GM19099 (cell line): Measurements from ENCODE around the gene FAM114A1.

ENCODE experiments used
- POLR2A ChIP-seq: IDR thresholded peaks from 3 replicates; pipeline ENCODE4 v1.6.1; 2011; ENCODE audit warnings: low read depth; ENCODE audit not compliant: insufficient read length; ENCODE audit errors: extremely low read depth

Gene FAM114A1

DNA sequence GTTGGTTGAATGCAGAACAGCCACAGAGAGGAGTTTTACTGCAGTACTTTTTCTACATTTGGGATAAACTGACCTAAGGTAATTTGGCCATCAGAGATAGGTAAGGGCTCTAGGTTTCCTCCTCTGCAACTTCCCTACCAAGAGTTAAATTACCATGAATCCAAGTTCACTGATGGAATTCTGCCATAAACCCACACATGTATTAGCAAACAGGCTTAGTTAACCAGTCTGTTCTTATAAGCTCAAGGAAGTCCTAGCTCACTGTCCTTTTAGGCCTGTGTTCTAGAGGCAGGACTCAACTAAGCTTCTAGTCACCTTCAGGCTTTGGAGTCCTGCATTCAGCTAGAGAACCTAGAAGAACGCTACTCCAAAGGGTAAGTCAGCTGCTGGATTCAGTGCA lies 4.0 kb downstream of the FAM114A1 start:
- TF ChIP-seq POLR2A, result no peak

DNA sequence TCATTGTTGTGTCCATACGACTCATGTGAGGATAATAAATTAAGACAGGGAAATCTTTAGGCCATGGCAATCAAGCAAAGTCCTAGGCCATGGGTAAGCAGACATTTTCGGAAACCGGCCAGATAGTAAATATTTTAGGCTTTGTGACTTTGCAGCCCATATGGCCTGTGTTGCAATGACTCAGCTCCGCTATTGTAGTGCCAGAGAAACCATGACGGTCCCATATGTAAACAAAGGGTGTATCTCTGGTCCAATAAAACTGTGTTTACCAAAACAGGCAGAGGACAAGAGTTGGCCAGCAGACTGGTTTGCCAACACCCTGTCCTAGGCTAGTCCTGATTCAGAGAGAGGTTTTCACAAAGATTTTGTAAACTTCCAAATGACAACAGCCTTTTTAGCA lies 5.0 kb downstream of the FAM114A1 start:
- no peak for TF ChIP-seq POLR2A

DNA sequence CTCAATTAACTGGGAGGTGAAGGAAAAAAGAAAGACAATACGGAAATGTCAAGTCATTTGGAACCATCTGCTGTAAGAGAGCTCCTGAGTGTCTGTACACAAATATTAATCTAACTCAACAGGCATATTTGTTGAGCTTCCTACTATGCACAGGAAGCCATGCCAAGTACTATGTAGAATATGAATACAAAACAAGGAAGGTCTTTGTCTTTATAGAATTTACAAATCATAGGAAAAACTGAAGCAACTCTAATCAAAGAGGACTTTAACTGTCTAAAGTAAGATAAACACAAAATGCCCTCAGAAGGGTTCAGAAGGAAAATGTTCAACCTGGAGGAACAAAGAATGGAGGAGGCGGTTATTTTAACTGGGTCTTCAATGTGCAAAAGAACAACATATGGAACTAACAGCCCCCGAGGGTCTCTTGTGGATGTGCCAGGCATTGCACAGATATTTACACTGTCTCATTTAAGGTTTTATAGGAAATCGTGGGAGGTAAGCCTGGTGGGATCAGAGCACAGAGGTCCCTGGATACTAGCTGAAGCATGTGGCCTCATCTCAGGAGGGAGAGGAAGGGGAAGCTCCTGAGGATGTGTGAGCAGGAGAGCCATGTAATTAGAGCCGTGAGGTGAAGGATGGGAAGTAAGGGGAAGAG lies 5.8 kb downstream of the FAM114A1 start:
- no peak for TF ChIP-seq POLR2A

DNA sequence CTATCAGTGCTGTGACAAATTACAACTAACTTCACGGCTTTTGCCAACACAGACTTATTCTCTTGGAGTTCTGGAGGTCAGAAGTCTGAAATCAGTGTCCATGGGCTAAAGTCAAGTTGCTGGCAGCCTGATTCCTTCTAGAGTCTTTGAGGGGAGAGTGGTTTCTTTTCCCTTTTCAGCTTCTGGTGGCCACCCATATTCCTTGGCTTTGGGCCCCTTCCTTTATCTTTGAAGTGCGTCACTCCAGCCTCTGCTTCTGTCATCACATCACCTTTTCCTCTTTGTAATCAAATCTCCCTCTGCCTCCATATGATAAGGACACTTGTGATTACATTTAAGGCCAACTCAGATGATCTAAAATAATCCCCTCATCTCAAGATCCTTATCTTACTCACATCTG lies 9.0 kb downstream of the FAM114A1 start:
- no peak for TF ChIP-seq POLR2A

DNA sequence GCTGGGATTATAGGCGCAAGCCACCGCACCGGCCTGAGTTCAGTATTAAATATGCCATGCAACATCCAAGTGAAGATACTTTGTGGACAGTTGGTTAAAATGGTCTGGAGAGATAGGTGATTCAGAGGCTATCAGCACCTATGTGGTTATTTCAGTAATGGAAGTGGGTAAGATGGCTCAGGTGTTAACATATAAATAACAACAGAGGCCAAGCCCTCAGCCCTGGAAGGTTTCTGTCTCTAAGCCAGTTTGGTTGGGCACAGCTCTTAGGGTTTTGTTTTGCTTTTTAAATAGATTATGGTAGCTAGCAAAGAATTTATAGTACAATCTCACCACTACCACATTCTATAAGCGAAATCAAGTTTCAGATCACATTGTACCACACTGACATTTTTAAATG lies 16.6 kb downstream of the FAM114A1 start:
- no peak for TF ChIP-seq POLR2A

DNA sequence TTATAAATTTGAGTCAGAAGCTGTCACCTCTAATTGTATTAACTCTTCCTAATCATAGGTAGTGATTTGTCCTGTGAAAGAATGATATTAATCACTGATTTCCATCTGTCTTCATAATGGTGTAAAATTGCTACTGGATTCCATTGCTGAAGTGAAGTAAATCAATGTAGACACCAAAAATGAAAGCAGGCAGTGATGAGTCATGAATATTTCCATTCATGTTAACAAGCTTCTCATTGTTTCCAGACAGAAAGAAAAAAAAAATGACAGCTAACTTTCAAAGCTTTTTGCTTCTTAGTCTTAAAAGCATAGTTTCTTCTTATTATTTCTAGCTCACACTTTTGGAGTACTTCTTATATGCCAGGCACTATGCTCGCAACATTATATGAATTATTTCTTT lies 21.5 kb downstream of the FAM114A1 start:
- TF ChIP-seq POLR2A, result no peak

DNA sequence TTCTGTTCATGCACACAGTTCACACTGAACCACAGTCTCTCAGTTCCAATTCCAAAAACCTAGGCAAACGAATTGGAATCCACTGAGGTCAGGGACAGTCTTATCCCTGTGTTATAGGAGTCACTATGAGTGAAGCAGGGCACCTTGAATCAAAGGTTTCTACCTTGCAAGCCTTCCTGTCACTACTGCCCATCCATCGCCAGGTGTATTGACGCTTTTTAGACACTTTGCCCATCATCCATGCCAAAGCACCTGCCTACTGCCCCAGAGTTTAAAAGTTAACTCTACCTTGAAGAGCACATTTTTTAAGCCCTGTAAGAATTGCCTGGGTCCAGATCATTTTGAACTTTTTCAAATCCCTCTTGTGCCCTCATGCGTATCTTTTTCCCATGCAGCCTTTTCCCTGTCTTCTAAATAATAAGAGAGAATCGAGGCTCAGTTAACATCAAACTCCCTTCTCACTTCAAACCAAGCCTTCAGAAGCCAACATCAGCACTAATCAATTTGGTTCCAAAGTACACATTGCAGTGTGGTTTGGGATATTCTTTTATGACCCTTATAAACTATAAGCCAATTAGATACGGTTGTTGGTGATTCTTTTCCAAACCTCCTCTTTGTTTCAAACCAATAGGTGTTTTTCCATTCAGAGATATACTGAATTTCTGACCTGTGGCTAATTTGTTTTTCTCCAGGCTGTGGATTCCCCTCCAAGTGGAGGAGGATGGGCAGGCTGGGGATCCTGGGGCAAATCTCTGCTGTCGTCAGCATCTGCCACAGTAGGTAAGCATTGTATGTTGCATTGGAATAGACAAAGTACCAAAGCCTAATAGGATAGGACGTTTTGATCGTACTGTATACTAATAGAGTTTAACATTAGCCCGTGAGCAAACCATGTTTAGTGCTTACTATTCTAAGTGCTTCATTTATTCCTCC lies 23.7 kb downstream of the FAM114A1 start:
- no peak for TF ChIP-seq POLR2A

DNA sequence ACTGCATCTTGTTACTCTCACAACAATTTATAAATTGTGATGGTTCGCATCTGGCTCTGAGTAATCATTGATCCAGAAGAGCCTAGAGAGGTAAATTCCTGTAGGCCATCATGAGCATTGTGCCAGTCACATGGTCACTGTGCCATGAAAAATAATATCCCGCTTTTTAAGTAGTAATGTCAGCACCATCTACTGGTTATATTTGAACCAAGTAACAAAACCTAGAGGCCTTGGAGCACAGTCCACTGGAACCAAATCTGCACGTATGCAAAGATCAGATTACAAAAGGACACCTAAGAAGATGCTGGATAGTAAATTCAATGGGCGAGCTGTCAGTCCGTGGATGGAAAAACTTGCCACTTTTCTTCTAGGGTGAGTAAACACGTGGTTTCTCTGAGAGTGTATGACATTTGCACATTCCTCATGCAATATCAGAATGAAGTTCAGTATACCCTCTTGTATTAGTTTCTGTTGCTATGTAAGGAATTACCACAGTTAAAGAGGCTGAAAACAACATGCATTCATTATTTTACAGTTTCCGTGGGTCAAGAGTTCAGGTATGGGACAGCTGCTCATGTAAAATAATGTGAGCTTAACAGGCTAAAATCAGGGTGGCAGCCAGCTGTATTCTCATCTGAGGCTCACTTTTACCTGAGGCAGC lies 26.8 kb downstream of the FAM114A1 start:
- TF ChIP-seq POLR2A, result no peak

DNA sequence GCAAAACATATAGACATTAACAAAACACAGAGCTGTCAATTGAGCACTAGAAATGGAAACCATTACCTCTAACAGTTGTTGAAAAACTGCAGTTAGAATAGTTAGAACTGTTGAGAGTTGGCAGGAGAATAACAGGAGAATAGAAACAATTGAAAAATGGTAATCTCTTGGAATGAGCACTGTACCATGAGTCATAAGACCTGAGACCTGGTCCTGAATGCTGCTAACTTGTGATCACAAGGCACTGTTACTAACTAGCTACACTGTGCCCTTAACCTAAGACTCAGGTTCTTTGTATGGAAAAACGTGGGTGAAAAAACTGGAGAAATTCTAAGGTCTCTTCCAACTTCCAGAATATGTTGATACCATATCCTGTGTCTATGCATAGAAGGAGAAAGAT lies 29.3 kb downstream of the FAM114A1 start:
- TF ChIP-seq POLR2A, result no peak

DNA sequence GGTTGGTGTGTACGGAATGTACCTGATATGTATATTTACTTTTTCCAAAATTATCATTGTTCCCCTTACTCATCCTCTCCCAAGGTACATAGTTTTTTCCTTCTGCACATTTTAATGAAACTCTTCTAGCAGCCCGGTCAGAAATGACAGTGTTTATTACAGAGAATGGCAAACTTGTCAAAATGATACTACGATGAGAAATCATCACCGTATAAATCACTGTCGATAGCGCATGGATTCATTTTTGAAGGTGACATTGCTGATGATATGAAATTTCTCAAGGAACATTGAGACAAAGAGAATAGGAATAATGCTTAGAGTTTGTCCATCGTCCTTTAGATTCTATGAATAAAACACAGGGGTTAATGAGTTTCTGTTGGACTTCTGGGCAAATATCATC lies 30.6 kb downstream of the FAM114A1 start:
- TF ChIP-seq POLR2A, result no peak

DNA sequence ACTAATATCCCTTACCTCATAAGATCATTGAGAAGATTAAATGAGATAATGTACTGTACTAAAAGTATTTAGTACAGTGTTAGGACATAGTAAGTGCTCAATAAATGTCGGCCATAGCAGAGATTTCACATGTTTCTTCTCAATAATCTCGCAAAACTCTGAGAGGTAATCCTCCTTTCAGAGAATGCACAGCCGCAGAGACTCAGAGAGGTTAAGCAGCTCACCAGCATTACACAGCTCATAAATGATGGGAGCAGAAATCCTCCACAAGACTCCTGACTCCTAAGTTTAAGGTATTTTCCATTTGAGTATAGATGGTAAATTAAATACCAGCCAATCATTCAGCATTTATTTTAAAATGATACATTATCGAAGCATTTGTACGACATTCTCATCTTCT lies 34.6 kb downstream of the FAM114A1 start:
- no peak for TF ChIP-seq POLR2A

DNA sequence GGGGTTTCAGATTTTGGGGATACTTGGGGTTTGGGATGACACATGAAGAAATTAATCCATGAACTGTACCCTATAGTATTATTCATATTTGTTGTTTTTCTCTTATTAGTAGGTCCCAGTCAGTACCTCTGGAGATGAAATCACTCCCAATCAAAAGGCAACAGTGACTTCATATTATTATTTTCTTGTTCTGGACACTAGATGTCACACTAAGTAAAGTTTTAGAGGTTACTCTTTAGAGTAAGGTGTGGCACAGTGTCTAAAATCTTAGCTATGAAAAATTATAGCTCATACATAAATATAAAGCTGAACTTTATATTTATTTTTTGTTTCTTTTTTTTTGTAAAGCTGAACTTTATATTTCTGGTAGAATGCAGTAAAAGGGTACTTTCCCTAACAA lies 35.1 kb downstream of the FAM114A1 start:
- no peak for TF ChIP-seq POLR2A

DNA sequence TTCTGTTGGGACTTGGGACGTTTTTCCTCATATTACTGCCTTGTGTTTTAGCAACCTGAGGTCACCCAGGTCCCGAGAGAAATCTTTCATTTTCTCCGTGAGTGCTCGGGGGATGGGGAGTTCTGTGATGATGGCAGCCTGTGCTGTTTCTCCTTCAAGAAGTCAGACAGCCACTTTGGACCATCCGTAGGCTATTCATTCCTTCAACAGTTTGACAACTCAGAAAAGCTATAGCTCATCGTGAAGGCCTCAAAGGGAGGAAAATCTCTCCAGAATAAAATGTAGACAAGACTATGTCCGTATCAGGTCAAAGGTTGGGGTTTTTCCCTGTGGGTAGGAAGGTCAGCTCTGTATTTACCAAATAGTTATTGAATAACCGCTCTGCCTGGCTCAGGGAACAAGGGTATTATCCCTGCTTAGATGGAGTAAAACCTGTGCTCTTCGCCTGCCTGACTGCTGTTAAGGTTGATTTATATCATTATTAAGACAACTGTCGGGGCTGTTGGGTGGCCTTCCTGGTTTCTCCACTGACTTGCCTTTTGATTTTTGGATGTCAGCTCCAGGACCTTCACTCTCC lies 36.6 kb downstream of the FAM114A1 start:
- no peak for TF ChIP-seq POLR2A

DNA sequence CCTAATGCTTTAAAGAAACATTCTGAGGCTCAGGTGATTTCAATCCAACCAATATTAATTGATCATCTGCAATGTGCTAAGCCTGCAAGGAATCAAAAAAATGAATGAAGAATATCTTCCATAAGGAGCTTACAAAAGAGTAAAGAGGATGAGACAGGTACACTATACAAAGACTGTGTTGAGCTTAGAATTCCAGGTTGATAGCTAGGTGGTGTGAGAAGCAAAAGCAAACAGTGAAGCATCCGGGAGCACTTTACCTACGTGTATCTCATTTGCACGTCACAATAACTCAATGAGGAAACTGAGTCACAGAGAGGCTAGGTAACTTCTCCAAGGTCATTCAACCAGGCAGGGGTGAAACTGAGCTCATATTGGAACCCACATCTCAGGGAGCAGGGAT lies 37.1 kb downstream of the FAM114A1 start:
- TF ChIP-seq POLR2A, result no peak

DNA sequence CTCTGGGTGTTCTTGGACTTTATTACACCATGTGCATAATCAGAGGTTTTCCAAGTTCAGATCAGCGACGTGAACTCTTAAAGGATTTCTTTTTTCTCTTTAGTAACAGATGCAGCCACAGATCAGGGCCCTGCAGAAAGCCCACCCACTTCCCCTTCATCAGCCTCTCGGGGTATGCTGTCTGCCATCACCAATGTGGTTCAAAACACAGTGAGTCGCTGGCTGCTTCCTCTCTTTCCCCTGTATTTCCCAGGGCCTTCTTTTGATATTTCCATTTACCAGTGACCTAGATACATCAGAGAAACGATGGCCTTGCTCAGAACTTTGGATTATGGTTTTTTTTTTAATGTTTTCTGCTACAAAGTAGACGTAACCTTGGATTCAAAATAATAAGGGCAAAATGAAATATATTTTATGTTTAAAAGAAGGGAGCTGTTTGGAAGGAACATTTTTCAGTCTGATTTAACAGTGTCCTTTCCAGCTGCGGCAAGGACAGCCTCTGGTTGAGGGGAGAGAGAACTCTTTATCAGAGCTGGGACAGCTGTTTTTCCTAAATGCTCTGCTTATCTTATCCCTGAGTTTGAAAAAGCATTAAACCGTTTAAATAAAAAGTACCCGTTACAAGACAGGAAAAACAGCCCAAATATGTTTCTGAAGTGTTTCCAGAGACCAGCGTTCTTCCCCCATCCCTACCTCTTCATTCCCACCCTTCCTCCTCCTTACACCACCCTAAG lies 38.2 kb downstream of the FAM114A1 start:
- TF ChIP-seq POLR2A, result no peak

DNA sequence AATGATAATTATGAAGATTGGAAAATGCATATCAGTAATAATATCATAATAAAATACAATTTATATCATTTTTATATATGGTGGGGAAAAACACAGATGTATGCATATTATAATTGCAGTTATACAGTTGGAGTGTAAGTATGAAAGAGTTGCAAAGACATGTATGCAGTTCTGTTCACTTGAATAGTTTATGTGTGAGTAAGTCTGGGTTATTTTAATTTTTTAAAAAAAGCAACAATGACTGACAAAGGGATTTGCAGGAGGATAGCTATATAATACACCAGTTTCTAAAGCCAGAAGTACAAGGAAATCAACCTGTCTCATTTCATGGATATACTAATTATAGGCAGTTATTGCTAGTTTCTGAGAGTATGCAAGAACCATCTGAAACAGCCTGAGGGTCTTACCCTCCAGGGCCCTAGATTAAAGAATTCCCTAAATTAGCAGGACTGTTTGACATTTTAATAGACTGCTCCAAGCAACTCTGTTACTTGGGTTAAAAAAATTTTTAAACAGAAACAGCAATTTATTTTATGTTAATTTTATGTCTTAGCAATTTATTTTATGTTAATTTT lies 40.2 kb downstream of the FAM114A1 start:
- TF ChIP-seq POLR2A, result no peak
